ENCODE results near the gene HDAC9.
A peak's percentile ranks its signal among the peaks of the same experiment; 100 is the strongest.

Gene HDAC9

DNA sequence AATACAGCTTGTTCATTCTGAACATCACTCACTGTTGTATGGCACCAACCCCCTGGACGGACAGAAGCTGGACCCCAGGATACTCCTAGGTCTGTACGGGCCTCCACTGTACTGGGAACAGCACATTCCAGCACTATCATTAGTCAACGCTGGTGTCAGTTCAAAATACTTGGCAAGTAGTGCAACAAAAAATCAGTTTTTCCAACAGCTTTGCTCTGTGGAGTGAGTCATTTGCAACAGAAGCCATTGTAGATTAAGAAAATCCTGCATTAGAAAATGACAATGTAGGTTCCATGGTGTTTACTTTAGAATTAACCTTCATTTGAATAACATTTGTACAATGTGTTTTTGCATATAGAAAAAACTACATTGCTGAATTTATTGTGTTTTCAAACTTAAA lies 266.6 kb downstream of the HDAC9 start:
- TF ChIP-seq, protein P1, sequence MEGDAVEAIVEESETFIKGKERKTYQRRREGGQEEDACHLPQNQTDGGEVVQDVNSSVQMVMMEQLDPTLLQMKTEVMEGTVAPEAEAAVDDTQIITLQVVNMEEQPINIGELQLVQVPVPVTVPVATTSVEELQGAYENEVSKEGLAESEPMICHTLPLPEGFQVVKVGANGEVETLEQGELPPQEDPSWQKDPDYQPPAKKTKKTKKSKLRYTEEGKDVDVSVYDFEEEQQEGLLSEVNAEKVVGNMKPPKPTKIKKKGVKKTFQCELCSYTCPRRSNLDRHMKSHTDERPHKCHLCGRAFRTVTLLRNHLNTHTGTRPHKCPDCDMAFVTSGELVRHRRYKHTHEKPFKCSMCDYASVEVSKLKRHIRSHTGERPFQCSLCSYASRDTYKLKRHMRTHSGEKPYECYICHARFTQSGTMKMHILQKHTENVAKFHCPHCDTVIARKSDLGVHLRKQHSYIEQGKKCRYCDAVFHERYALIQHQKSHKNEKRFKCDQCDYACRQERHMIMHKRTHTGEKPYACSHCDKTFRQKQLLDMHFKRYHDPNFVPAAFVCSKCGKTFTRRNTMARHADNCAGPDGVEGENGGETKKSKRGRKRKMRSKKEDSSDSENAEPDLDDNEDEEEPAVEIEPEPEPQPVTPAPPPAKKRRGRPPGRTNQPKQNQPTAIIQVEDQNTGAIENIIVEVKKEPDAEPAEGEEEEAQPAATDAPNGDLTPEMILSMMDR (conservative IDR thresholded peaks at IDR 0.05; ENCODE audit: low read length) = no peak
- no peak for TF ChIP-seq EZH2phosphoT487 (IDR thresholded peaks at IDR 0.05; ENCODE audit: borderline replicate concordance)
- no peak overlapping the region for H2AFZ ChIP-seq (ENCODE audit: low read length)

DNA sequence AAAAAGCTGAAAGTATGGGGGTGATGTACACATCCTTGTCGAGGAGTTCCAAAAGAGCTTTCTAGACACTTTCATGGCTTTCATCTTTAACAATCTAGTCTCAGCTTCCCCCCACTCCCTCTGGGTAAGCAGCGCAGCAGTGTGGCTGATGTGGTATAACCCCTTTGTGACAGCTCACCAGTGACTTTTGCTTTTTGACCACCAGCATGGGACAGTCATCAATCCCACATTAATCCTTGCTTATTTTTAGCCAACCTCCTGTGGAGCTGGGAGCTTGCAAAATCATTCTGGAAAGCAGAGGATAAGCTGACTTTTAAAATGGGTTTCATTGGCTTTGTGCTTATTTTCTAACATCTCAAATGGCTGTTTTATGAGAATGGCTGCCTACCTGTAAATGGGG lies 272.7 kb downstream of the HDAC9 start:
- H3F3A ChIP-seq (ENCODE audit: low read depth) = no peaks in the 10 kb centered on the region
- peaks cover 11% of the 10 kb centered on the region for H3K4me1 ChIP-seq (ENCODE audit: insufficient read depth, low read length, poor library complexity, severe bottlenecking)
- H2AFZ ChIP-seq (ENCODE audit: low read length) = no peak overlapping the region
- no peaks in the 10 kb centered on the region for H3K27me3 ChIP-seq (ENCODE audit: insufficient read depth, low read length, poor library complexity, severe bottlenecking)
- TF ChIP-seq, protein P1 (conservative IDR thresholded peaks at IDR 0.05; ENCODE audit: low read length) = no peak
- TF ChIP-seq EZH2phosphoT487 (IDR thresholded peaks at IDR 0.05; ENCODE audit: borderline replicate concordance) = no peak
- no peaks in the 10 kb centered on the region for H3K9me2 ChIP-seq (replicated peaks; ENCODE audit: low read depth, low read length)
- H3K79me2 ChIP-seq (ENCODE audit: insufficient read depth, low read length) = no peaks in the 10 kb centered on the region
- H3K9ac ChIP-seq (ENCODE audit: low read depth, low read length, poor library complexity, severe bottlenecking) = no peak overlapping the region
- H3K36me3 ChIP-seq (ENCODE audit: insufficient read depth, low read length) = no peaks in the 10 kb centered on the region
- no peak overlapping the region for H3K4me2 ChIP-seq (ENCODE audit: low read depth, low read length, poor library complexity, severe bottlenecking)
- no peaks in the 10 kb centered on the region for H4K20me1 ChIP-seq (ENCODE audit: insufficient read depth, low read length, poor library complexity, severe bottlenecking)
- no peaks in the 10 kb centered on the region for H3K9me3 ChIP-seq (ENCODE audit: insufficient read depth, low read depth, low read length)
- no peak overlapping the region for H3K4me3 ChIP-seq (ENCODE audit: low read length, poor library complexity, severe bottlenecking)

More for the DNA sequence above, 266.6 kb downstream of the HDAC9 start:
- no peak overlapping the region for H3K4me3 ChIP-seq (ENCODE audit: low read length, poor library complexity, severe bottlenecking)
- no peak overlapping the region for H3K4me2 ChIP-seq (ENCODE audit: low read depth, low read length, poor library complexity, severe bottlenecking)
- H3K9me3 ChIP-seq (ENCODE audit: insufficient read depth, low read depth, low read length) = no peaks in the 10 kb centered on the region
- H3K36me3 ChIP-seq (ENCODE audit: insufficient read depth, low read length) = no peaks in the 10 kb centered on the region
- H3K79me2 ChIP-seq (ENCODE audit: insufficient read depth, low read length) = no peaks in the 10 kb centered on the region
- no peaks in the 10 kb centered on the region for H3K4me1 ChIP-seq (ENCODE audit: insufficient read depth, low read length, poor library complexity, severe bottlenecking)
- H3K9ac ChIP-seq (ENCODE audit: low read depth, low read length, poor library complexity, severe bottlenecking) = no peak overlapping the region
- no peaks in the 10 kb centered on the region for H3F3A ChIP-seq (ENCODE audit: low read depth)
- H3K9me2 ChIP-seq (replicated peaks; ENCODE audit: low read depth, low read length) = no peaks in the 10 kb centered on the region
- H3K27me3 ChIP-seq (ENCODE audit: insufficient read depth, low read length, poor library complexity, severe bottlenecking) = no peaks in the 10 kb centered on the region
- H4K20me1 ChIP-seq (ENCODE audit: insufficient read depth, low read length, poor library complexity, severe bottlenecking) = no peaks in the 10 kb centered on the region

DNA sequence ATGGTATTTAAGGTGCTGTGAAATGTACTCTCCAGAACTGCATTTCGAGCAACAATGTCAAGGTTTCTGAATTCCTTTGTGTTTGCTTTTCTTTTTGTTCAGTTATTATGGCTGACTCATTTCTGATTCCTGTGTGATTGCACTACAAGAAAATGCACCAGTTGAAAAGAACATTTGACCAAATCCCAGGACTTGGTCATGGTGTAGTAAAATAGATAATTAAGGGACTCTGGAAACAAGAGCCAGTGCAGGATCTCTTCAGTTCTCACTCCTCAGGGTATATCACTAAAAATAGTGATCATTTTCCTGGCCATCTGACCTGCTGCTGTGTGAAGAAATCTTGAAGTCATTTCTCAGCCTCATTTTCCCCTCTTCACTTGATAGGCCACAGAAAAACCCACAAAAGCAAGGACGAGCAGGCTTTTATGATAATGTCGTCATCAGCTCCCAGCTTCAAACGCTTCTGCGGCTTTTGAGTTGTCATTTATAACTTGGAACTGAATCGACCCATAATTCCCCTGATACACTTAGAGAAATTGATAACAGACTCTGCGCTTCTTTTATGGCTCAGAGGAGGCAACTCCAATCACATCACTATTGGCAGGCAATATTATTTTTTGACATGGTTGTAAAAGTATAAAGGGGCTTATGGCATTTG lies 274.7 kb downstream of the HDAC9 start:
- TF ChIP-seq, protein P1 (conservative IDR thresholded peaks at IDR 0.05; ENCODE audit: low read length) = no peak
- TF ChIP-seq EZH2phosphoT487 (IDR thresholded peaks at IDR 0.05; ENCODE audit: borderline replicate concordance) = no peak
- H3K4me1 ChIP-seq (ENCODE audit: insufficient read depth, low read length, poor library complexity, severe bottlenecking) = peaks cover 11% of the 10 kb centered on the region
- H4K20me1 ChIP-seq (ENCODE audit: insufficient read depth, low read length, poor library complexity, severe bottlenecking) = no peaks in the 10 kb centered on the region
- H3K27me3 ChIP-seq (ENCODE audit: insufficient read depth, low read length, poor library complexity, severe bottlenecking) = no peaks in the 10 kb centered on the region
- peak overlapping the region; percentile 3 for H3K4me2 ChIP-seq (ENCODE audit: low read depth, low read length, poor library complexity, severe bottlenecking)
- no peak overlapping the region for H3K4me3 ChIP-seq (ENCODE audit: low read length, poor library complexity, severe bottlenecking)
- no peak overlapping the region for H3K9ac ChIP-seq (ENCODE audit: low read depth, low read length, poor library complexity, severe bottlenecking)
- H3K79me2 ChIP-seq (ENCODE audit: insufficient read depth, low read length) = no peaks in the 10 kb centered on the region
- H3K9me2 ChIP-seq (replicated peaks; ENCODE audit: low read depth, low read length) = no peaks in the 10 kb centered on the region
- no peaks in the 10 kb centered on the region for H3F3A ChIP-seq (ENCODE audit: low read depth)
- H3K9me3 ChIP-seq (ENCODE audit: insufficient read depth, low read depth, low read length) = no peaks in the 10 kb centered on the region
- no peaks in the 10 kb centered on the region for H3K36me3 ChIP-seq (ENCODE audit: insufficient read depth, low read length)
- H2AFZ ChIP-seq (ENCODE audit: low read length) = no peak overlapping the region

All from Loucy (cell line).